Measurements from ENCODE around the gene PRUNE2. TPM values are rescaled to one million over a fixed set of nuclear protein-coding genes. Genes with fewer than 3 reads are reported as not detected.

The PRUNE2 gene
- total and polyA plus RNA-seq, 2 of the 13 experiments (the other 11 are each of a cell fraction or from before 2014, with no cell fraction given): 0.02 TPM; not detected in 1

- 11% methylated on average over 4 of the region's 4 CpGs for WGBS (ENCODE audit: low lambda C conversion rate)
- Histone ChIP-seq H3K79me2 (ENCODE audit: insufficient read depth, low read length) (no peaks in the 10 kb centered on the region), H3K27ac (ENCODE audit: extremely low read length, insufficient read depth, low read length) (no peak overlapping the region), H3K9me3 (ENCODE audit: low read length) (no peaks in the 10 kb centered on the region), H3K4me3 (replicated peaks in 1 of 3; ENCODE audit: insufficient read depth in 1 of 3, low read depth in 2 of 3, low read length in 3 of 3) (no peak overlapping the region), H3K27me3 (ENCODE audit: control insufficient read depth in 1 of 2, insufficient read depth in 2 of 2, low read length in 2 of 2) (no peaks in the 10 kb centered on the region), H3K36me3 (replicated peaks in 1 of 2; ENCODE audit: control insufficient read depth in 1 of 2, insufficient read depth in 2 of 2, low read length in 2 of 2) (no peaks in the 10 kb centered on the region), H3K4me1 (ENCODE audit: insufficient read depth, low read length) (no peaks in the 10 kb centered on the region), H2AFZ (ENCODE audit: low read length) (no peak overlapping the region), H3K9ac (ENCODE audit: insufficient read depth, low read depth, low read length) (no peak overlapping the region), H3K4me2 (ENCODE audit: low read depth, low read length) (no peak overlapping the region), H4K20me1 (ENCODE audit: insufficient read depth, low read length) (no peaks in the 10 kb centered on the region)
- FAIRE-seq (no peak), ATAC-seq (no peak), DNase-seq (ENCODE audit: low spot score) (no peak)
- ChIA-PET CTCF (ENCODE audit: low intra/inter-chr PET ratio, low total read pairs) (no interaction called here), POLR2A (no interaction called here)
- BruUV-seq (replicated peaks): no TSS peak
- intact Hi-C loops (cut with micrococcal nuclease; ENCODE audit: unreplicated experiment): no loop called here
- in situ Hi-C loops (cut with HindIII; ENCODE audit: extremely low pct_ligation_motif_present, low pct_unique_long_range_greater_than_20kb): no loop called here
- no peak for TF ChIP-seq TCF12 (IDR thresholded peaks at IDR 0.05)
- TF ChIP-seq TCF12 (CRISPR knock-in tag; IDR thresholded peaks at IDR 0.05): no peak
- no peak for TF ChIP-seq ZNF574 (CRISPR knock-in tag; IDR thresholded peaks at IDR 0.05)
- TF ChIP-seq ZNF558 (CRISPR knock-in tag; IDR thresholded peaks at IDR 0.05; ENCODE audit: borderline replicate concordance): no peak
- no peak for TF ChIP-seq ZSCAN30 (CRISPR knock-in tag; IDR thresholded peaks at IDR 0.05)
- TF ChIP-seq NFAT5 (CRISPR knock-in tag; IDR thresholded peaks at IDR 0.05): no peak
- no peak for TF ChIP-seq CERS6 (CRISPR knock-in tag; IDR thresholded peaks at IDR 0.05)
- no peak for TF ChIP-seq MAFF (IDR thresholded peaks at IDR 0.05; ENCODE audit: low read depth, low read length)
- no peak for TF ChIP-seq GZF1 (CRISPR knock-in tag; IDR thresholded peaks at IDR 0.05)
- TF ChIP-seq YY1 (IDR thresholded peaks at IDR 0.05; ENCODE audit: insufficient read depth, insufficient replicate concordance, low read depth, low read length): no peak
- no peak for TF ChIP-seq ZBTB2 (CRISPR knock-in tag; IDR thresholded peaks at IDR 0.05; ENCODE audit: low read depth)
- no peak for TF ChIP-seq KDM2A (CRISPR knock-in tag; IDR thresholded peaks at IDR 0.05; ENCODE audit: borderline replicate concordance, low read depth)
- no peak for TF ChIP-seq PHF8 (CRISPR knock-in tag; IDR thresholded peaks at IDR 0.05)
- TF ChIP-seq MLLT10 (CRISPR knock-in tag; IDR thresholded peaks at IDR 0.05): no peak
- TF ChIP-seq MTA1 (CRISPR knock-in tag; IDR thresholded peaks at IDR 0.05; ENCODE audit: borderline replicate concordance): no peak
- TF ChIP-seq SMAD9 (CRISPR knock-in tag; IDR thresholded peaks at IDR 0.05): no peak
Observed at GRCh38 chr9:76859860-76860259, 46.1 kb downstream of the PRUNE2 start.

All from HepG2 (cell line).